HepG2 (cell line): Measurements from ENCODE around the gene PRDX5. TPM values are rescaled to one million over a fixed set of nuclear protein-coding genes. Genes with fewer than 3 reads are reported as not detected.

ENCODE experiments used
- BCL3 ChIP-seq: sonication (generic); formaldehyde crosslinking; IDR thresholded peaks from 2 replicates; pipeline ENCODE4 v1.5.1; 2020; ENCODE audit warnings: mild to moderate bottlenecking, missing genetic modification reagents, moderate library complexity
- BCL6 ChIP-seq: IDR thresholded peaks from 2 replicates; pipeline ENCODE4 v1.6.1; 2016; ENCODE audit warnings: missing genetic modification reagents, missing compliant biosample characterization
- CEBPZ ChIP-seq: IDR thresholded peaks from 2 replicates; pipeline ENCODE4 v1.6.1; 2012; ENCODE audit warnings: low read length, improper control_type of control experiment
- CENPX ChIP-seq: sonication (generic); formaldehyde crosslinking; IDR thresholded peaks from 2 replicates; pipeline ENCODE4 v1.9.0; 2021; ENCODE audit warnings: mild to moderate bottlenecking, missing genetic modification reagents, moderate library complexity
- EEA1 ChIP-seq: sonication (generic); formaldehyde crosslinking; IDR thresholded peaks from 2 replicates; pipeline ENCODE4 v1.5.1; 2020; ENCODE audit warnings: mild to moderate bottlenecking, missing genetic modification reagents, borderline replicate concordance
- ETV5 ChIP-seq: IDR thresholded peaks from 2 replicates; pipeline ENCODE4 v1.6.1; 2018; ENCODE audit warnings: missing biosample characterization, missing genetic modification reagents, inconsistent platforms, borderline replicate concordance
- HMG20A ChIP-seq: IDR thresholded peaks from 2 replicates; pipeline ENCODE4 v1.6.1; 2016; ENCODE audit warnings: borderline replicate concordance
- HMGA1 ChIP-seq: sonication (generic); formaldehyde crosslinking; conservative IDR thresholded peaks from 2 replicates; pipeline ENCODE4 v1.4.0; 2020; ENCODE audit warnings: missing genetic modification reagents
- KLF9 ChIP-seq: IDR thresholded peaks from 2 replicates; pipeline ENCODE4 v1.6.1; 2016; ENCODE audit warnings: low read depth
- NBN ChIP-seq: fragments of 450-650 bp; conservative IDR thresholded peaks from 2 replicates; pipeline ENCODE4 v1.6.1; 2017
- NR1H2 ChIP-seq: sonication (generic); formaldehyde crosslinking; IDR thresholded peaks from 2 replicates; pipeline ENCODE4 v1.8.1; 2022; ENCODE audit warnings: low read depth, missing genetic modification reagents, borderline replicate concordance
- NR2F6 ChIP-seq, 2 experiments: IDR thresholded peaks; 2 replicates each; pipeline ENCODE4 v1.6.1; 2016; ENCODE audit warnings: antibody characterized with exemption in 1 of 2, mild to moderate bottlenecking in 1 of 2
- SP1 ChIP-seq, 2 experiments: fragments of 450-650 bp in 1 of 2; sonication (generic) in 1 of 2; formaldehyde crosslinking in 1 of 2; IDR thresholded peaks; 2 replicates each; pipeline versions ENCODE4 v1.4.0 to v1.6.1; 2016 to 2020; ENCODE audit warnings: missing genetic modification reagents in 1 of 2
- TCF7L2 ChIP-seq: IDR thresholded peaks from 2 replicates; pipeline ENCODE4 v1.6.1; 2011; ENCODE audit warnings: mild to moderate bottlenecking, low read depth, low read length, moderate library complexity
- THYN1 ChIP-seq: sonication (generic); formaldehyde crosslinking; IDR thresholded peaks from 2 replicates; pipeline ENCODE4 v1.8.1; 2023; ENCODE audit warnings: low read depth, mild to moderate bottlenecking, moderate library complexity, missing genetic modification reagents, borderline replicate concordance
- ZBTB49 ChIP-seq: sonication (generic); formaldehyde crosslinking; IDR thresholded peaks from 2 replicates; pipeline ENCODE4 v1.4.0; 2020; ENCODE audit warnings: missing genetic modification reagents, borderline replicate concordance
- ZBTB8A ChIP-seq: sonication (generic); formaldehyde crosslinking; IDR thresholded peaks from 2 replicates; pipeline ENCODE4 v1.4.0; 2020; ENCODE audit warnings: mild to moderate bottlenecking, low read depth, missing genetic modification reagents, borderline replicate concordance
- ZC3H4 ChIP-seq: sonication (generic); formaldehyde crosslinking; IDR thresholded peaks from 2 replicates; pipeline ENCODE4 v1.4.0; 2020; ENCODE audit warnings: missing genetic modification reagents, borderline replicate concordance
- ZFP36L2 ChIP-seq: sonication (generic); formaldehyde crosslinking; IDR thresholded peaks from 2 replicates; pipeline ENCODE4 v1.4.0; 2020; ENCODE audit warnings: missing genetic modification reagents
- ZNF331 ChIP-seq: sonication (generic); formaldehyde crosslinking; IDR thresholded peaks from 2 replicates; pipeline ENCODE4 v1.4.0; 2020; ENCODE audit warnings: missing genetic modification reagents
- ZNF674 ChIP-seq: sonication (generic); formaldehyde crosslinking; IDR thresholded peaks from 2 replicates; pipeline ENCODE4 v1.5.0; 2020; ENCODE audit warnings: low read depth, mild to moderate bottlenecking, missing genetic modification reagents
- ZNF772 ChIP-seq: sonication (generic); formaldehyde crosslinking; IDR thresholded peaks from 2 replicates; pipeline ENCODE4 v1.5.0; 2020; ENCODE audit warnings: mild to moderate bottlenecking, missing genetic modification reagents
- ZNF792 ChIP-seq: IDR thresholded peaks from 2 replicates; pipeline ENCODE4 v1.6.1; 2016
- polyA plus RNA-seq, 8 experiments: library from polyadenylated mRNA; depleted of rRNA in 3 of 8; stranded (reverse) in 7 of 8; unstranded in 1 of 8; fragments of >200 nt; fragmentation: Illumina TruSeq in 4 of 8; extraction: Trizol in 4 of 8; gene quantifications; 2 replicates each; pipeline versions ENCODE4 v1.2.1 to v1.2.3, GENCODE V29; 2011 to 2016; ENCODE audit warnings: low read depth in 4 of 8, missing spikeins in 1 of 8, mixed read lengths in 1 of 8; ENCODE audit not compliant: insufficient read depth in 1 of 8
- total RNA-seq, 5 experiments: library from RNA; depleted of rRNA; stranded (reverse); fragments of >200 nt; fragmentation: Illumina TruSeq; extraction: Trizol; gene quantifications; 2 replicates each; pipeline ENCODE4 v1.2.3, GENCODE V29; 2016; ENCODE audit warnings: low read depth in 1 of 5

Gene PRDX5
- total and polyA plus RNA-seq, 2 of the 13 experiments (the other 11 are each of a cell fraction or from before 2014, with no cell fraction given), result 215 to 311 TPM

- TF ChIP-seq ZBTB49 (CRISPR knock-in tag), result no peak
- no peak; the same call in 1 of the 2 replicates for TF ChIP-seq ZNF772
- no peak for TF ChIP-seq ZFP36L2 (CRISPR knock-in tag)
- no peak for TF ChIP-seq SP1 (IDR thresholded peaks at IDR 0.05)
- TF ChIP-seq SP1 (CRISPR knock-in tag; IDR thresholded peaks at IDR 0.05), result peak; percentile 91
- TF ChIP-seq TCF7L2, result no peak
- peak; percentile 52 for TF ChIP-seq NR2F6 (IDR thresholded peaks at IDR 0.05)
- TF ChIP-seq NR2F6 (CRISPR knock-in tag; IDR thresholded peaks at IDR 0.05), result peak; percentile 83
- TF ChIP-seq HMGA1, result no peak
- 0 out of 2 replicates have a peak, but pooled peaks have one; percentile 22 for TF ChIP-seq ZNF792 (CRISPR knock-in tag)
- TF ChIP-seq NR1H2 (CRISPR knock-in tag), result no peak
- no peak for TF ChIP-seq CEBPZ
- TF ChIP-seq ETV5 (CRISPR knock-in tag), result peak; percentile 89
- TF ChIP-seq ZNF674 (CRISPR knock-in tag), result no peak
- TF ChIP-seq CENPX (CRISPR knock-in tag), result no peak
- no peak for TF ChIP-seq ZC3H4 (CRISPR knock-in tag)
- TF ChIP-seq THYN1 (CRISPR knock-in tag), result no peak
- TF ChIP-seq ZBTB8A (CRISPR knock-in tag), result no peak
- 0 out of 2 replicates have a peak, but pooled peaks have one; percentile 68 for TF ChIP-seq KLF9 (CRISPR knock-in tag)
- TF ChIP-seq NBN, result no peak
- no peak for TF ChIP-seq HMG20A (CRISPR knock-in tag)
- TF ChIP-seq EEA1 (CRISPR knock-in tag), result 0 out of 2 replicates have a peak, but pooled peaks have one; percentile 63
- TF ChIP-seq BCL6 (CRISPR knock-in tag), result no peak; the same call in 1 of the 2 replicates
- peak; percentile 46 for TF ChIP-seq ZNF331
- 0 out of 2 replicates have a peak, but pooled peaks have one; percentile 1 for TF ChIP-seq BCL3 (CRISPR knock-in tag)
Observed at GRCh38 chr11:64269540-64270220, 48.2 kb upstream of the PRDX5 start (continued).
